Body of pancreas (tissue), 4 donors: ENCODE data around the gene MACO1.
"Not testable (repeated sequence)": the region's sequence is repeated elsewhere in the genome, so short reads cannot be mapped to it uniquely, and the experiment has no call there.

Experiments
- CTCF ChIP-seq, 7 experiments: fragments of 450-650 bp in 4 of 7; fragments of 200-600 bp in 3 of 7; sonication (generic) in 3 of 7; IDR thresholded peaks; one replicate each; pipeline ENCODE4 v1.5.1; 2016 to 2019; ENCODE audit warnings: antibody characterized with exemption in 7 of 7
- POLR2A ChIP-seq, 3 donors: fragments of 450-650 bp; IDR thresholded peaks; one replicate each; pipeline ENCODE4 v1.6.1; 2016; ENCODE audit warnings: antibody characterized with exemption in 3 of 3, mild to moderate bottlenecking in 2 of 3

- not testable (repeated sequence) for TF ChIP-seq CTCF, POLR2A (IDR thresholded peaks at IDR 0.05)
These were observed 13.4 kb upstream of the MACO1 start for GRCh38 chr1:25417280-25417679.
